HepG2 (cell line): Measurements from ENCODE around the gene LRRC4. TPM values are rescaled to one million over a fixed set of nuclear protein-coding genes. Genes with fewer than 3 reads are reported as not detected.

ENCODE experiments used
- ATAC-seq: fragments of 200-7000 bp; cut with Tn5 transposase; 3 replicates; pipeline ENCODE4 v1.9.1; 2020; ENCODE audit warnings: mild to moderate bottlenecking, moderate library complexity
- BruUV-seq: library from RNA; stranded (reverse); fragments of 400-500 nt; replicated peaks from 2 replicates; lab custom pipeline; 2021; lab: Mats Ljungman, UMichigan
- CTCF ChIA-PET: fragments of 300-600 bp; formaldehyde crosslinking; extraction: SDS; loops from one replicate; lab custom pipeline; 2021; ENCODE audit warnings: low total read pairs, inconsistent platforms, low intra/inter-chr PET ratio; lab: Yijun Ruan, JAX
- POLR2A ChIA-PET: fragments of 350-600 bp; sonication (Branson Sonifier 250); formaldehyde crosslinking; loops from one replicate; lab custom pipeline; 2020; ENCODE audit warnings: antibody characterized with exemption, inconsistent platforms; lab: Yijun Ruan, JAX
- DNase-seq: peaks from one replicate; pipeline ENCODE4 v3.0.0-alpha.2; 2015; ENCODE audit warnings: low spot score
- FAIRE-seq: peaks from 3 replicates; lab custom pipeline; 2011; peaks lifted over from hg19 to GRCh38; lab: Jason Lieb, UNC
- H2AFZ ChIP-seq: one replicate; pipeline ENCODE4 v1.6.1; 2011; ENCODE audit warnings: low read length, inconsistent platforms
- H3K27ac ChIP-seq: fragments of 300-600 bp; 3 replicates; pipeline ENCODE4 v1.8.0; 2011; ENCODE audit warnings: mixed run types, mild to moderate bottlenecking, mixed read lengths, low read length, inconsistent platforms; ENCODE audit not compliant: insufficient read depth; ENCODE audit errors: extremely low read length
- H3K27me3 ChIP-seq, 2 experiments: fragments of 200-600 bp in 1 of 2; 2 replicates in 1 of 2; 3 replicates in 1 of 2; pipeline versions ENCODE4 v1.6.0 to v1.8.0; 2011; ENCODE audit warnings: low read length in 2 of 2, mild to moderate bottlenecking in 2 of 2, moderate library complexity in 2 of 2, inconsistent platforms in 1 of 2; ENCODE audit not compliant: insufficient read depth in 2 of 2, control insufficient read depth in 1 of 2
- H3K36me3 ChIP-seq, 2 experiments: fragments of 200-600 bp in 1 of 2; replicated peaks in 1 of 2; 2 replicates in 1 of 2; 3 replicates in 1 of 2; pipeline versions ENCODE4 v1.5.1 to v1.8.0; 2011; ENCODE audit warnings: low read length in 2 of 2, inconsistent platforms in 1 of 2; ENCODE audit not compliant: insufficient read depth in 2 of 2, control insufficient read depth in 1 of 2
- H3K4me1 ChIP-seq: 2 replicates; pipeline ENCODE4 v1.5.1; 2012; ENCODE audit warnings: low read length, inconsistent platforms; ENCODE audit not compliant: insufficient read depth
- H3K4me2 ChIP-seq: 2 replicates; pipeline ENCODE4 v1.6.0; 2011; ENCODE audit warnings: low read depth, low read length, inconsistent platforms
- H3K4me3 ChIP-seq, 3 experiments: fragments of 200-600 bp in 1 of 3; sonication (generic), shearing (Covaris generic) in 1 of 3; replicated peaks in 1 of 3; 2 replicates each; pipeline ENCODE4 v1.5.1; 2011 to 2016; ENCODE audit warnings: low read length in 3 of 3, inconsistent platforms in 2 of 3, low read depth in 2 of 3, mild to moderate bottlenecking in 2 of 3, control low read depth in 1 of 3, mixed read lengths in 1 of 3; ENCODE audit not compliant: insufficient read depth in 1 of 3
- H3K79me2 ChIP-seq: one replicate; pipeline ENCODE4 v1.6.1; 2011; ENCODE audit warnings: low read length, inconsistent platforms; ENCODE audit not compliant: insufficient read depth
- H3K9ac ChIP-seq: 2 replicates; pipeline ENCODE4 v1.6.0; 2011; ENCODE audit warnings: mild to moderate bottlenecking, low read depth, low read length, inconsistent platforms; ENCODE audit not compliant: insufficient read depth
- H3K9me3 ChIP-seq: 2 replicates; pipeline ENCODE4 v1.5.1; 2012; ENCODE audit warnings: mild to moderate bottlenecking, low read length
- H4K20me1 ChIP-seq: 2 replicates; pipeline ENCODE4 v1.6.0; 2011; ENCODE audit warnings: inconsistent platforms, mild to moderate bottlenecking, low read length, moderate library complexity; ENCODE audit not compliant: insufficient read depth
- CHCHD3 ChIP-seq: sonication (generic); formaldehyde crosslinking; IDR thresholded peaks from 2 replicates; pipeline ENCODE4 v1.8.0; 2022; ENCODE audit warnings: mild to moderate bottlenecking, missing genetic modification reagents, moderate library complexity
- KDM4B ChIP-seq: sonication (generic); formaldehyde crosslinking; IDR thresholded peaks from 2 replicates; pipeline ENCODE4 v1.4.0; 2020; ENCODE audit warnings: missing genetic modification reagents
- PAX8 ChIP-seq: sonication (generic); formaldehyde crosslinking; IDR thresholded peaks from 2 replicates; pipeline ENCODE4 v1.8.0; 2022; ENCODE audit warnings: mild to moderate bottlenecking, missing genetic modification reagents, borderline replicate concordance
- POLR2AphosphoS2 ChIP-seq: IDR thresholded peaks from 2 replicates; pipeline ENCODE4 v1.6.1; 2011; ENCODE audit warnings: low read depth, low read length, improper control_type of control experiment
- THYN1 ChIP-seq: sonication (generic); formaldehyde crosslinking; IDR thresholded peaks from 2 replicates; pipeline ENCODE4 v1.8.1; 2023; ENCODE audit warnings: low read depth, mild to moderate bottlenecking, moderate library complexity, missing genetic modification reagents, borderline replicate concordance
- ZBTB8A ChIP-seq: sonication (generic); formaldehyde crosslinking; IDR thresholded peaks from 2 replicates; pipeline ENCODE4 v1.4.0; 2020; ENCODE audit warnings: mild to moderate bottlenecking, low read depth, missing genetic modification reagents, borderline replicate concordance
- ZNF367 ChIP-seq: sonication (generic); formaldehyde crosslinking; IDR thresholded peaks from 2 replicates; pipeline ENCODE4 v1.4.0; 2020; ENCODE audit warnings: missing genetic modification reagents, borderline replicate concordance
- ZNF484 ChIP-seq: sonication (generic); formaldehyde crosslinking; IDR thresholded peaks from 2 replicates; pipeline ENCODE4 v1.5.1; 2020; ENCODE audit warnings: mild to moderate bottlenecking, low read depth, missing genetic modification reagents, borderline replicate concordance
- ZNF501 ChIP-seq: sonication (generic); formaldehyde crosslinking; IDR thresholded peaks from 2 replicates; pipeline ENCODE4 v1.5.1; 2020; ENCODE audit warnings: mild to moderate bottlenecking, moderate library complexity, missing genetic modification reagents
- ZNF766 ChIP-seq: sonication (generic); formaldehyde crosslinking; IDR thresholded peaks from 2 replicates; pipeline ENCODE4 v1.5.0; 2020; ENCODE audit warnings: missing genetic modification reagents, borderline replicate concordance
- WGBS: methylation state at CpG from one replicate; pipeline ENCODE4 v1.1.6; 2017; ENCODE audit warnings: low lambda C conversion rate; 5-methylcytosine and 5-hydroxymethylcytosine counted together
- in situ Hi-C: cut with HindIII; loops from 2 replicates; pipeline ENCODE4 v1.10.0; 2017; ENCODE audit warnings: low pct_unique_long_range_greater_than_20kb; ENCODE audit not compliant: extremely low pct_ligation_motif_present
- intact Hi-C: fragments of 100-400 bp; cut with micrococcal nuclease; formaldehyde crosslinking; loops from one replicate; pipeline ENCODE4 v1.10.0; 2022; ENCODE audit not compliant: unreplicated experiment
- polyA plus RNA-seq, 8 experiments: library from polyadenylated mRNA; depleted of rRNA in 3 of 8; stranded (reverse) in 7 of 8; unstranded in 1 of 8; fragments of >200 nt; fragmentation: Illumina TruSeq in 4 of 8; extraction: Trizol in 4 of 8; gene quantifications; 2 replicates each; pipeline versions ENCODE4 v1.2.1 to v1.2.3, GENCODE V29; 2011 to 2016; ENCODE audit warnings: low read depth in 4 of 8, missing spikeins in 1 of 8, mixed read lengths in 1 of 8; ENCODE audit not compliant: insufficient read depth in 1 of 8
- total RNA-seq, 5 experiments: library from RNA; depleted of rRNA; stranded (reverse); fragments of >200 nt; fragmentation: Illumina TruSeq; extraction: Trizol; gene quantifications; 2 replicates each; pipeline ENCODE4 v1.2.3, GENCODE V29; 2016; ENCODE audit warnings: low read depth in 1 of 5
- TF ChIP-seq, protein P1 (sequence below): sonication (generic); formaldehyde crosslinking; IDR thresholded peaks from 2 replicates; pipeline ENCODE4 v1.5.0; 2020; ENCODE audit warnings: mild to moderate bottlenecking, missing genetic modification reagents, borderline replicate concordance
- TF ChIP-seq, protein P2 (sequence below): sonication (generic); formaldehyde crosslinking; IDR thresholded peaks from 2 replicates; pipeline ENCODE4 v1.9.0; 2021; ENCODE audit warnings: mild to moderate bottlenecking, missing genetic modification reagents
- TF ChIP-seq, protein P3 (sequence below): sonication (generic); formaldehyde crosslinking; IDR thresholded peaks from 2 replicates; pipeline ENCODE4 v1.5.0; 2020; ENCODE audit warnings: mild to moderate bottlenecking, missing genetic modification reagents

Gene LRRC4
- total and polyA plus RNA-seq, 2 of the 13 experiments (the other 11 are each of a cell fraction or from before 2014, with no cell fraction given) = not detected

DNA sequence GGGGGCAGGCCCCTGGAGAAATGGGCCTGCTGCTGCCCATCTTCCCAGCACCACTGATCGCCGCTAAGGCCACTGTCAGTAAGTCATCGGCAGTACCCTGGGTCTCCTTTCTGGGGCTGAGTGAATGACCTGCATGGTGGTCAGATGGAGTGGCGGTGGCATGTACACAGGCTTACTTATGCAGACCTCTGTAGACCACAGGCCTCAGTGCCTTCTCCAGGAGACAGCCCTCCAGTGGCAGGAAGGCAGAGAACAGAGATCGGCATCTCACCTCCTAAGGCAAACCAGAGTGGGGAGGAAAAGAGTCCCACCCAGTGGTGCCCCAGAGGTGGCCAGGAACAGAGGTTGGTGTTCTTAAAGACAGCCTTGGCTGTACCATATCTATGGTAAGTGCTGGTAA, 22.8 kb upstream of the LRRC4 start:
- POLR2A ChIA-PET = no interaction called here
- H3K9me3 ChIP-seq = no peaks in the 10 kb centered on the region
- H3K79me2 ChIP-seq = no peaks in the 10 kb centered on the region
- no TSS peak for BruUV-seq
- H3K4me3 ChIP-seq = no peak overlapping the region
- 94% methylated on average over 4 of the region's 5 CpGs for WGBS
- CTCF ChIA-PET = no interaction called here
- H2AFZ ChIP-seq = no peak overlapping the region
- no peaks in the 10 kb centered on the region for H3K4me1 ChIP-seq
- H3K36me3 ChIP-seq = peaks cover 18 to 48% of the 10 kb centered on the region in 2 experiments
- H4K20me1 ChIP-seq = no peaks in the 10 kb centered on the region
- in situ Hi-C loops (no loop called here), intact Hi-C loops (no loop called here)
- H3K27me3 ChIP-seq = no peaks in the 10 kb centered on the region
- no peak overlapping the region for H3K4me2 ChIP-seq
- FAIRE-seq (no peak), DNase-seq (no peak), ATAC-seq (peak; percentile 48; the same call in 2 of the 3 replicates)
- no peak overlapping the region for H3K27ac ChIP-seq
- H3K9ac ChIP-seq = no peak overlapping the region
- TF ChIP-seq POLR2AphosphoS2 (no peak), ZBTB8A (no peak), ZNF501 (CRISPR knock-in tag) (no peak), KDM4B (CRISPR knock-in tag) (no peak), ZNF484 (CRISPR knock-in tag) (no peak), ZNF367 (CRISPR knock-in tag) (no peak), ZNF766 (CRISPR knock-in tag) (no peak), PAX8 (CRISPR knock-in tag) (no peak), THYN1 (CRISPR knock-in tag) (no peak), CHCHD3 (CRISPR knock-in tag) (no peak)
- TF ChIP-seq, protein P1, sequence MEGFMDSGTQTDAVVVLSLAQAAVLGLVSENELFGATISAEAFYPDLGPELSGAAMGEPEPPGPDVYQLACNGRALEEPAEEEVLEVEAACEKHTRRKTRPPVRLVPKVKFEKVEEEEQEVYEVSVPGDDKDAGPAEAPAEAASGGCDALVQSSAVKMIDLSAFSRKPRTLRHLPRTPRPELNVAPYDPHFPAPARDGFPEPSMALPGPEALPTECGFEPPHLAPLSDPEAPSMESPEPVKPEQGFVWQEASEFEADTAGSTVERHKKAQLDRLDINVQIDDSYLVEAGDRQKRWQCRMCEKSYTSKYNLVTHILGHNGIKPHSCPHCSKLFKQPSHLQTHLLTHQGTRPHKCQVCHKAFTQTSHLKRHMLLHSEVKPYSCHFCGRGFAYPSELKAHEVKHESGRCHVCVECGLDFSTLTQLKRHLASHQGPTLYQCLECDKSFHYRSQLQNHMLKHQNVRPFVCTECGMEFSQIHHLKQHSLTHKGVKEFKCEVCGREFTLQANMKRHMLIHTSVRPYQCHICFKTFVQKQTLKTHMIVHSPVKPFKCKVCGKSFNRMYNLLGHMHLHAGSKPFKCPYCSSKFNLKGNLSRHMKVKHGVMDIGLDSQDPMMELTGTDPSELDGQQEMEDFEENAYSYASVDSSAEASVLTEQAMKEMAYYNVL (CRISPR knock-in tag) = no peak
- TF ChIP-seq, protein P2, sequence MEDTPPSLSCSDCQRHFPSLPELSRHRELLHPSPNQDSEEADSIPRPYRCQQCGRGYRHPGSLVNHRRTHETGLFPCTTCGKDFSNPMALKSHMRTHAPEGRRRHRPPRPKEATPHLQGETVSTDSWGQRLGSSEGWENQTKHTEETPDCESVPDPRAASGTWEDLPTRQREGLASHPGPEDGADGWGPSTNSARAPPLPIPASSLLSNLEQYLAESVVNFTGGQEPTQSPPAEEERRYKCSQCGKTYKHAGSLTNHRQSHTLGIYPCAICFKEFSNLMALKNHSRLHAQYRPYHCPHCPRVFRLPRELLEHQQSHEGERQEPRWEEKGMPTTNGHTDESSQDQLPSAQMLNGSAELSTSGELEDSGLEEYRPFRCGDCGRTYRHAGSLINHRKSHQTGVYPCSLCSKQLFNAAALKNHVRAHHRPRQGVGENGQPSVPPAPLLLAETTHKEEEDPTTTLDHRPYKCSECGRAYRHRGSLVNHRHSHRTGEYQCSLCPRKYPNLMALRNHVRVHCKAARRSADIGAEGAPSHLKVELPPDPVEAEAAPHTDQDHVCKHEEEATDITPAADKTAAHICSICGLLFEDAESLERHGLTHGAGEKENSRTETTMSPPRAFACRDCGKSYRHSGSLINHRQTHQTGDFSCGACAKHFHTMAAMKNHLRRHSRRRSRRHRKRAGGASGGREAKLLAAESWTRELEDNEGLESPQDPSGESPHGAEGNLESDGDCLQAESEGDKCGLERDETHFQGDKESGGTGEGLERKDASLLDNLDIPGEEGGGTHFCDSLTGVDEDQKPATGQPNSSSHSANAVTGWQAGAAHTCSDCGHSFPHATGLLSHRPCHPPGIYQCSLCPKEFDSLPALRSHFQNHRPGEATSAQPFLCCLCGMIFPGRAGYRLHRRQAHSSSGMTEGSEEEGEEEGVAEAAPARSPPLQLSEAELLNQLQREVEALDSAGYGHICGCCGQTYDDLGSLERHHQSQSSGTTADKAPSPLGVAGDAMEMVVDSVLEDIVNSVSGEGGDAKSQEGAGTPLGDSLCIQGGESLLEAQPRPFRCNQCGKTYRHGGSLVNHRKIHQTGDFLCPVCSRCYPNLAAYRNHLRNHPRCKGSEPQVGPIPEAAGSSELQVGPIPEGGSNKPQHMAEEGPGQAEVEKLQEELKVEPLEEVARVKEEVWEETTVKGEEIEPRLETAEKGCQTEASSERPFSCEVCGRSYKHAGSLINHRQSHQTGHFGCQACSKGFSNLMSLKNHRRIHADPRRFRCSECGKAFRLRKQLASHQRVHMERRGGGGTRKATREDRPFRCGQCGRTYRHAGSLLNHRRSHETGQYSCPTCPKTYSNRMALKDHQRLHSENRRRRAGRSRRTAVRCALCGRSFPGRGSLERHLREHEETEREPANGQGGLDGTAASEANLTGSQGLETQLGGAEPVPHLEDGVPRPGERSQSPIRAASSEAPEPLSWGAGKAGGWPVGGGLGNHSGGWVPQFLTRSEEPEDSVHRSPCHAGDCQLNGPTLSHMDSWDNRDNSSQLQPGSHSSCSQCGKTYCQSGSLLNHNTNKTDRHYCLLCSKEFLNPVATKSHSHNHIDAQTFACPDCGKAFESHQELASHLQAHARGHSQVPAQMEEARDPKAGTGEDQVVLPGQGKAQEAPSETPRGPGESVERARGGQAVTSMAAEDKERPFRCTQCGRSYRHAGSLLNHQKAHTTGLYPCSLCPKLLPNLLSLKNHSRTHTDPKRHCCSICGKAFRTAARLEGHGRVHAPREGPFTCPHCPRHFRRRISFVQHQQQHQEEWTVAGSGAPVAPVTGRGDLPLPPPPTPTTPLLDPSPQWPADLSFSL (CRISPR knock-in tag) = no peak
- TF ChIP-seq, protein P3, sequence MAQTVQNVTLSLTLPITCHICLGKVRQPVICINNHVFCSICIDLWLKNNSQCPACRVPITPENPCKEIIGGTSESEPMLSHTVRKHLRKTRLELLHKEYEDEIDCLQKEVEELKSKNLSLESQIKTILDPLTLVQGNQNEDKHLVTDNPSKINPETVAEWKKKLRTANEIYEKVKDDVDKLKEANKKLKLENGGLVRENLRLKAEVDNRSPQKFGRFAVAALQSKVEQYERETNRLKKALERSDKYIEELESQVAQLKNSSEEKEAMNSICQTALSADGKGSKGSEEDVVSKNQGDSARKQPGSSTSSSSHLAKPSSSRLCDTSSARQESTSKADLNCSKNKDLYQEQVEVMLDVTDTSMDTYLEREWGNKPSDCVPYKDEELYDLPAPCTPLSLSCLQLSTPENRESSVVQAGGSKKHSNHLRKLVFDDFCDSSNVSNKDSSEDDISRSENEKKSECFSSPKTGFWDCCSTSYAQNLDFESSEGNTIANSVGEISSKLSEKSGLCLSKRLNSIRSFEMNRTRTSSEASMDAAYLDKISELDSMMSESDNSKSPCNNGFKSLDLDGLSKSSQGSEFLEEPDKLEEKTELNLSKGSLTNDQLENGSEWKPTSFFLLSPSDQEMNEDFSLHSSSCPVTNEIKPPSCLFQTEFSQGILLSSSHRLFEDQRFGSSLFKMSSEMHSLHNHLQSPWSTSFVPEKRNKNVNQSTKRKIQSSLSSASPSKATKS (CRISPR knock-in tag) = no peak
